AG09309 (cell line): ENCODE measurements around the gene RNASE1.
"Not testable (repeated sequence)": the region's sequence is repeated elsewhere in the genome, so short reads cannot be mapped to it uniquely, and the experiment has no call there.

Experiments
- DNase-seq: peaks from one replicate; pipeline ENCODE4 v3.0.0-alpha.2; 2010; ENCODE audit warnings: low read depth
- H3K4me3 ChIP-seq: 2 replicates; pipeline ENCODE4 v1.5.1; 2011; ENCODE audit warnings: mild to moderate bottlenecking, low read depth, low read length, moderate library complexity; ENCODE audit not compliant: control insufficient read depth
- TF ChIP-seq, protein P1 (sequence below): IDR thresholded peaks from 2 replicates; pipeline ENCODE4 v1.5.1; 2011; ENCODE audit warnings: mild to moderate bottlenecking, low read depth, low read length, inconsistent platforms; ENCODE audit not compliant: insufficient read depth, control insufficient read depth; ENCODE audit errors: missing control alignments

Gene RNASE1

DNA sequence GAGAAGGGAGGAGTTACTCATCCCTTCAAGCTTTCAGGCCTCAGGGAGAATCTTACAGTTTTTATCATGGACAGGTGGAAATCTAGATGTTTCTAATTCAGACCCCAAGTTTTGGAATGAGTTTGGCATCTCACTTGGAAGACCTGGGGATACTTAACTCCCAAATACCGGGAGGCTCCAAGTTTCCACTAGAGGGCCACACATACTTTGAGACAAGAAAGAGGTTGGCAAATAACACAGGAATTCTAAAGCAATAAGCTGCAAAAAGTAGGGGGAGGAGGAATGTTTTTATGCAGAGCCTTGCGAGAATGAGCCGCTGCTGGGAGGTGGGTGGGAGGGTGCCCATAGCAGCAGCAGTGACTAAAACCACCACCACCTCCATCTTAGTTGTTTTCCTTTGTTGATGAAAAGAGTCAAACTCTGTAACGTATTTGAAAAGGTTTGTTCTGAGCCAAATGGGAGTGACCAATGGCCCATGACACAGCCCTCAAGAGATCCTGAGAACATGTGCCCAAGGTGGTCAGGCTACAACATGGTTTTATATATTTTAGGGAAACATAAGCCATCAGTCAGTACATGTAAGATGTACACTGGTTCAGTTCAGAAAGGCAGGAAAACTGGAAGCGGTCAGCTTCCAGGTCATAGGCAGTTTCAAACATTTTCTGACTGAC, 34.2 kb upstream of the RNASE1 start:
- no peak overlapping the region for H3K4me3 ChIP-seq
- TF ChIP-seq, protein P1, sequence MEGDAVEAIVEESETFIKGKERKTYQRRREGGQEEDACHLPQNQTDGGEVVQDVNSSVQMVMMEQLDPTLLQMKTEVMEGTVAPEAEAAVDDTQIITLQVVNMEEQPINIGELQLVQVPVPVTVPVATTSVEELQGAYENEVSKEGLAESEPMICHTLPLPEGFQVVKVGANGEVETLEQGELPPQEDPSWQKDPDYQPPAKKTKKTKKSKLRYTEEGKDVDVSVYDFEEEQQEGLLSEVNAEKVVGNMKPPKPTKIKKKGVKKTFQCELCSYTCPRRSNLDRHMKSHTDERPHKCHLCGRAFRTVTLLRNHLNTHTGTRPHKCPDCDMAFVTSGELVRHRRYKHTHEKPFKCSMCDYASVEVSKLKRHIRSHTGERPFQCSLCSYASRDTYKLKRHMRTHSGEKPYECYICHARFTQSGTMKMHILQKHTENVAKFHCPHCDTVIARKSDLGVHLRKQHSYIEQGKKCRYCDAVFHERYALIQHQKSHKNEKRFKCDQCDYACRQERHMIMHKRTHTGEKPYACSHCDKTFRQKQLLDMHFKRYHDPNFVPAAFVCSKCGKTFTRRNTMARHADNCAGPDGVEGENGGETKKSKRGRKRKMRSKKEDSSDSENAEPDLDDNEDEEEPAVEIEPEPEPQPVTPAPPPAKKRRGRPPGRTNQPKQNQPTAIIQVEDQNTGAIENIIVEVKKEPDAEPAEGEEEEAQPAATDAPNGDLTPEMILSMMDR: peak; percentile 59
- no peak for DNase-seq

DNA sequence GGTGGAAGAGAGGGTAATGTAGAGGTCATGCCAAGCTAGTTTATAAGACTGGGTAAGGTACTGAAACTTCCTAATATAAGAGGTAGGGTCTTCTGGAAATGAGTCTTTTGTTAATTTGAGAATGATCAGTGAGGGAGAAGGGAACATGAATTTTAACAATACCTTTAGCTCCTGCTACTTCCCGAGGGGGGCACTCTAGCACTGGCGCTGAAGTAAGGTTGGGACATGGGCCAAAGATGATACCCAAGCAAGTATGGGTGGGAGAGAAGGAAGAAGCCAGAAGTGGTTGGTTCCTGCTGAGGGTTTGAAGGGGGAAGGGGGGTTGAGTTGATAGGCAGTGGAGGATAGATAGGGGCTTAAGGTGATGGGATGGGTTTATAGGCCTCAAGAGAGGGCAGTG, 32.3 kb upstream of the RNASE1 start:
- no peak overlapping the region for H3K4me3 ChIP-seq
- TF ChIP-seq, protein P1: no peak
- no peak for DNase-seq

DNA sequence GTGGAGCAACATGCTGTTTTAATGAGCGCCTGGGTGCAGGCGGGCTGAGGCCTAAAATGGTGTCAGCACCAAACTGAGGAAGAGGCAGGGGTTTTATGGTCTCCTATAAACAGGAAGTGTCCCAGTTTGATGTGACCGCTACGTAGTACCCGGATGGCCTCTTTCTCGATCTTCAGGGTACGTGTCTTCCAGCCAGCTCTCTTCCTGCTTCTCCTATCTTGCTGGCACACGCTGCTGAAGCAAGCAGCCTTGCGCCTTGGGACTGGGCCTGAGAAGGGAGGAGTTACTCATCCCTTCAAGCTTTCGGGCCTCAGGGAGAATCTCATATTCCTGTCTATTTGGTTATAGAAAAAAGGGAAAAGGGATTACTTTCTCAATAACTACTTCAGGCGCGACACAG, 28.2 kb upstream of the RNASE1 start:
- TF ChIP-seq, protein P1: no peak
- H3K4me3 ChIP-seq: no peak overlapping the region
- DNase-seq: no peak

DNA sequence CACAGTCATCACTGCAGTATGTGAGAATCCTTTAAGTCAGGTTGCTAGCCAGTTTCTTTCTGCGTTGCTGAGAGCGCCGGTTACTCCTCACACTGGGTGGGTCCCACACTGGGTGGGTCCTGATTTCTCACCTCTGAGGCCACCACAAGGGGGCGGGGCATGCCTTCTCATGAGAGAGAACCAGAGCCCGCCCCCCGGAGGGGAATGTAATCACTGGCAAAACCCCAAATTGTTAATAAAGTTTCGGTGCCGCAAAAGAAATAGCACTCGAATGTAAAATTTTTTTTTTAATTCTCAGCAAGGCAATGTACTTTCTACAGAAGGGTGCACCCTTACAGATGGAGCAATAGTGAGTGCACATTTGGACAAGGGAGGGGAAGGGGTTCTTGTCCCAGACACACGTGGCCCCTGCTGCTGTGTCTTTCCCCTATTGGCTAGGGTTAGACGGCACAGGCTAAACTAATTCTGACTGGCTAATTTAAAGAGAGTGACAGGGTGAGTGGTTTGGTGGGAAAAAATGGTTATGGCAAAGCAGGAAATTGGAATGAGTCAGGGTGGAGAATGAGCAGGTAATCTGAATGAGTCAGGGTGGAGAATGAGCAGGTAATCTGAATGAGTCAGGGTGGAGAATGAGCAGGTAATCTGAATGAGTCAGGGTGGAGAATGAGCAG, 25.5 kb upstream of the RNASE1 start:
- not testable (repeated sequence) for H3K4me3 ChIP-seq, DNase-seq

DNA sequence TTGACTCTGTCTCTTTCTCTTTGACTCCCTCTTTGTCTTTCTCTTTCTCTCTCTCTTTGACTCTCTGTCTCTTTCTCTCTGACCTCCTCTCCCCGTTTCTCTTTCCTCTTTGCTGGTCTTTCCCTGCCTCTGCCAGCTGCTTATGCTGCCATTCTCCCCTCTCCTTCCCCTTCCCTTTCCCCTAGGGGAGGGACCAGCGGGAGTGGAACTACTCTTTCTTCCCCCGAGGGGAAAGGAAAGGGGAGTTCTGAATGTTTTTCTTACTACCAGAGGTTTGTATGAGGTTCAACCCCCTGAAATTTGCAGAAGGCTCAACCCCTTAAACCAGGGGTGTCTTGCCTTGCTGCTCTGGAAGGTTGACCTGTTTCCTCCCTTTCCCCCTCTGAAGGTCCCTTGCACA, 24.7 kb upstream of the RNASE1 start:
- no peak for DNase-seq
- H3K4me3 ChIP-seq: no peak overlapping the region
- TF ChIP-seq, protein P1: no peak

DNA sequence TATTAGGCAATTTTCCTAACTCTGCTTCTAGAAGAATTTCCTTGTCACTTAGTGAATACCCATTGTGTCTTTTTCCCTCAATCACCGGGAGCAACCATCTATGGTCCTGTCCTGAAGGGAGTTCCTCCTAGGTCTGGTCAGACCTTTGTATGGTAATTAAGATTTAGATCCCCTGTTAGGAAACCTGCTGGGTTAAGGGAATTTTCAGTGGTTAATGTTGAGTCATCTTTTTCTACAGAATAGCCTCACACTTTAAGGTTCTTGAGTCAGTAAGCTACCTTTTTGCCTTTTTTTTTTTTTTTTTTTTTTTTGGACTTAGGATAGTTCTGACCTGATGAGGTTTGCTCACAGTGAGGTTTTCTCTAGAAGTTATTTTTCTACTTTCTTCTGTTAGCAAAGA, 24.0 kb upstream of the RNASE1 start:
- H3K4me3 ChIP-seq, DNase-seq: not testable (repeated sequence)

DNA sequence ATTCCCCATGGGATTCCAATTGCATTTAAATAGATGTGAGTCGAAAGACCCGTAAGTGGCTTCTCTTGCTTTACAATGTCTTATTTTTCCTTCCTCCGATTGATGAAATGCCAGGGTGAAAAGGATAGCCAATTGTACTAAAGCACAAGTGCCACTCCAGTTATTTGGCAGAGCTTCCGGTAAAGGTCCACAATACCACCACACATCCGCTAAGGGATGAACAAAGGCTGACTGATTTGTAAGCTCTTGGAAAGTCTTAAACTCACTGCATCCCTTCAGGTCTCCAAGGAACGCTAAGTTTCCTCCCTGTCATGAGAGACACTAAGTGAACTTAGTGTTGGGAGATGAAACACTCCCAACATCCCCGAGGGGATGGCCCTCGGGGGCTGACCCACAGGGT, 21.2 kb upstream of the RNASE1 start:
- TF ChIP-seq, protein P1: no peak
- DNase-seq: no peak
- H3K4me3 ChIP-seq: no peak overlapping the region

DNA sequence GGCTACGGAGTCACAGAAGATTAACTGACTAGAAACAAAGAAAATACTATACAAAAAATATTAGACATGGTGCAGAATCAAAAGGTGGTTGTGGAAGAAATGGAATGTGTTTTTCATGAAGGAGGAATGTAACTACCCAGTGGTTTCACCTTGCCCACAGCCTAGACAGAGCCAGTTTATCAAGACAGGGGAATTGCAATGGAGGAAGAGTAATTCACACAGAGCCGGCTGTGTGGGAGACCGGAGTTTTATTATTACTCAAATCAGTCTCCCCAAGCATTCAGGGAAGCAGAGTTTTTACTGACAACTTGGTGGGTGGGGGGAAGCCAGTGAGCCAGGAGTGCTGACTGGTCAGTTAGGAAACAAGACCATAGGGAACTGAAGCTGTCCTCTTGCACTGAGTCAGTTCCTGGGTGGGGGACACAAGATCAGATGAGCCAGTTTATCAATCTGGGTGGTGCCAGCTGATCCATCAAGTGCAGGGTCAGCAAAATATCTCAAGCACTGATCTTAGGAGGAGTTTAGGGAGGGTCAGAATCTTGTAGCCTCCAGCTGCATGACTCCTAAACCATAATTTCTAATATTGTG, 19.0 kb upstream of the RNASE1 start:
- not testable (repeated sequence) for DNase-seq, H3K4me3 ChIP-seq
